Activated T-helper 2 cell treated with anti-CD3 and anti-CD28 coated beads, Interferon-gamma antibody, Interleukin-2, Interleukin-4, amounts not matched to agents 10 μg/mL and 5 μg/mL and 100 μg/mL, durations not matched to agents 14 hours and 24 hours and 36 hours (primary cell): ENCODE measurements around the gene HIVEP1. TPM values are rescaled to one million over a fixed set of nuclear protein-coding genes. Genes with fewer than 3 reads are reported as not detected.

Experiments
- DNase-seq: peaks from one replicate; pipeline ENCODE4 v3.0.0; 2021; ENCODE audit warnings: low spot score
- H3K27ac Mint-ChIP-seq: one replicate; pipeline ENCODE4 v1.8.0; 2021; ENCODE audit warnings: mixed read lengths
- H3K27me3 Mint-ChIP-seq: one replicate; pipeline ENCODE4 v1.8.0; 2021; ENCODE audit warnings: low read depth, mixed read lengths
- H3K36me3 Mint-ChIP-seq: one replicate; pipeline ENCODE4 v1.8.0; 2021; ENCODE audit warnings: low read depth, mixed read lengths
- H3K4me1 Mint-ChIP-seq: one replicate; pipeline ENCODE4 v1.8.0; 2021; ENCODE audit warnings: low read depth, mixed read lengths
- H3K4me3 Mint-ChIP-seq: one replicate; pipeline ENCODE4 v1.8.0; 2021; ENCODE audit warnings: low read depth, mild to moderate bottlenecking, moderate library complexity, mixed read lengths
- H3K9me3 Mint-ChIP-seq: one replicate; pipeline ENCODE4 v1.8.0; 2021; ENCODE audit warnings: mixed read lengths
- intact Hi-C: fragments of 100-400 bp; cut with micrococcal nuclease; formaldehyde crosslinking; loops from one replicate; pipeline ENCODE4 v1.15.1; 2023
- total RNA-seq: library from RNA; stranded (reverse); gene quantifications from 2 replicates; pipeline ENCODE4 v1.2.3, GENCODE V29; 2022

HIVEP1 gene
- total RNA-seq, 1 donor from 2014 or later = 63.8 TPM

- H3K27ac Mint-ChIP-seq = no peak overlapping the region
- H3K4me1 Mint-ChIP-seq = peaks cover 48% of the 10 kb centered on the region
- H3K36me3 Mint-ChIP-seq = peaks cover 83% of the 10 kb centered on the region
- no peak overlapping the region for H3K4me3 Mint-ChIP-seq
- DNase-seq = no peak
- H3K9me3 Mint-ChIP-seq = peaks cover 42% of the 10 kb centered on the region
- H3K27me3 Mint-ChIP-seq = no peaks in the 10 kb centered on the region
- intact Hi-C loops = no loop called here
Measured at GRCh38 chr6:12028213-12028612, 16.1 kb downstream of the HIVEP1 start.

- Mint-ChIP-seq H3K27ac (no peak overlapping the region), H3K4me3 (no peak overlapping the region), H3K36me3 (peaks cover 80% of the 10 kb centered on the region), H3K27me3 (no peaks in the 10 kb centered on the region), H3K9me3 (peaks cover 42% of the 10 kb centered on the region), H3K4me1 (peaks cover 47% of the 10 kb centered on the region)
- DNase-seq = no peak
- intact Hi-C loops = no loop called here
Measured at GRCh38 chr6:12029979-12030737, 18.0 kb downstream of the HIVEP1 start.

GRCh38 chr6:12030993-12031550 is 19.0 kb downstream of the HIVEP1 start:
- Mint-ChIP-seq H3K27ac (peak overlapping the region; percentile 59), H3K4me1 (peaks cover 46% of the 10 kb centered on the region), H3K36me3 (peaks cover 73% of the 10 kb centered on the region), H3K27me3 (no peaks in the 10 kb centered on the region), H3K9me3 (peaks cover 40% of the 10 kb centered on the region), H3K4me3 (no peak overlapping the region)
- intact Hi-C loops = no loop called here
- DNase-seq = no peak

GRCh38 chr6:12032783-12033573 is 20.9 kb downstream of the HIVEP1 start:
- H3K27me3 Mint-ChIP-seq = no peaks in the 10 kb centered on the region
- peak overlapping the region; percentile 15 for H3K27ac Mint-ChIP-seq
- intact Hi-C loops = no loop called here
- peaks cover 65% of the 10 kb centered on the region for H3K36me3 Mint-ChIP-seq
- no peak overlapping the region for H3K4me3 Mint-ChIP-seq
- peaks cover 52% of the 10 kb centered on the region for H3K4me1 Mint-ChIP-seq
- DNase-seq = no peak
- H3K9me3 Mint-ChIP-seq = peaks cover 29% of the 10 kb centered on the region

GRCh38 chr6:12033770-12034169 is 21.7 kb downstream of the HIVEP1 start:
- H3K4me3 Mint-ChIP-seq = no peak overlapping the region
- no peak for DNase-seq
- H3K4me1 Mint-ChIP-seq = peaks cover 50% of the 10 kb centered on the region
- H3K27me3 Mint-ChIP-seq = no peaks in the 10 kb centered on the region
- peaks cover 64% of the 10 kb centered on the region for H3K36me3 Mint-ChIP-seq
- H3K27ac Mint-ChIP-seq = no peak overlapping the region
- intact Hi-C loops = loop anchor here (2.0 kb wide), 1 partner anchor 17 kb away; no protein-coding TSS in a partner anchor
- peaks cover 24% of the 10 kb centered on the region for H3K9me3 Mint-ChIP-seq

GRCh38 chr6:12034349-12034748 is 22.2 kb downstream of the HIVEP1 start:
- Mint-ChIP-seq H3K27ac (no peak overlapping the region), H3K9me3 (peaks cover 18% of the 10 kb centered on the region), H3K36me3 (peaks cover 64% of the 10 kb centered on the region), H3K4me3 (no peak overlapping the region), H3K4me1 (peaks cover 54% of the 10 kb centered on the region), H3K27me3 (no peaks in the 10 kb centered on the region)
- intact Hi-C loops = loop anchor here (2.0 kb wide), 1 partner anchor 18 kb away; no protein-coding TSS in a partner anchor
- no peak for DNase-seq

- H3K4me1 Mint-ChIP-seq = peaks cover 58% of the 10 kb centered on the region
- no peak for DNase-seq
- intact Hi-C loops = loop anchor here (2.0 kb wide), 1 partner anchor 18 kb away; no protein-coding TSS in a partner anchor
- peaks cover 64% of the 10 kb centered on the region for H3K36me3 Mint-ChIP-seq
- no peak overlapping the region for H3K4me3 Mint-ChIP-seq
- H3K27ac Mint-ChIP-seq = no peak overlapping the region
- peaks cover 13% of the 10 kb centered on the region for H3K9me3 Mint-ChIP-seq
- H3K27me3 Mint-ChIP-seq = no peaks in the 10 kb centered on the region
Measured at GRCh38 chr6:12034837-12035236, 22.7 kb downstream of the HIVEP1 start.

- Mint-ChIP-seq H3K4me1 (peaks cover 47% of the 10 kb centered on the region), H3K27me3 (no peaks in the 10 kb centered on the region), H3K4me3 (no peak overlapping the region), H3K27ac (peak overlapping the region; percentile 2), H3K9me3 (no peaks in the 10 kb centered on the region), H3K36me3 (peaks cover 59% of the 10 kb centered on the region)
- no peak for DNase-seq
- intact Hi-C loops = no loop called here
Measured at GRCh38 chr6:12036766-12037165, 24.7 kb downstream of the HIVEP1 start.

GRCh38 chr6:12037798-12038197 is 25.7 kb downstream of the HIVEP1 start:
- Mint-ChIP-seq H3K9me3 (no peaks in the 10 kb centered on the region), H3K4me1 (peaks cover 46% of the 10 kb centered on the region), H3K36me3 (peaks cover 56% of the 10 kb centered on the region), H3K27me3 (no peaks in the 10 kb centered on the region), H3K27ac (no peak overlapping the region), H3K4me3 (no peak overlapping the region)
- intact Hi-C loops = no loop called here
- no peak for DNase-seq

- Mint-ChIP-seq H3K4me1 (peaks cover 50% of the 10 kb centered on the region), H3K9me3 (no peaks in the 10 kb centered on the region), H3K27me3 (no peaks in the 10 kb centered on the region), H3K4me3 (no peak overlapping the region), H3K27ac (no peak overlapping the region), H3K36me3 (peaks cover 59% of the 10 kb centered on the region)
- DNase-seq = no peak
- intact Hi-C loops = no loop called here
Measured at GRCh38 chr6:12039540-12040459, 27.7 kb downstream of the HIVEP1 start.

GRCh38 chr6:12047304-12047703 is 35.2 kb downstream of the HIVEP1 start:
- H3K36me3 Mint-ChIP-seq = peaks cover 50% of the 10 kb centered on the region
- intact Hi-C loops = no loop called here
- DNase-seq = no peak
- H3K27ac Mint-ChIP-seq = peak overlapping the region; percentile 79
- no peak overlapping the region for H3K4me3 Mint-ChIP-seq
- no peaks in the 10 kb centered on the region for H3K9me3 Mint-ChIP-seq
- H3K4me1 Mint-ChIP-seq = peaks cover 68% of the 10 kb centered on the region
- no peaks in the 10 kb centered on the region for H3K27me3 Mint-ChIP-seq

- Mint-ChIP-seq H3K4me1 (peaks cover 71% of the 10 kb centered on the region), H3K4me3 (no peak overlapping the region), H3K9me3 (no peaks in the 10 kb centered on the region)
Measured at GRCh38 chr6:12047792-12048432, 35.8 kb downstream of the HIVEP1 start.

More at GRCh38 chr6:12047792-12048432, 35.8 kb downstream of the HIVEP1 start:
- no peak for DNase-seq
- Mint-ChIP-seq H3K36me3 (peaks cover 52% of the 10 kb centered on the region), H3K27ac (peak overlapping the region; percentile 79), H3K27me3 (no peaks in the 10 kb centered on the region)
- intact Hi-C loops = loop anchor here (2.0 kb wide), 1 partner anchor 17 kb away; no protein-coding TSS in a partner anchor
